H1 (cell line): Measurements from ENCODE around the gene MYO16. TPM values are rescaled to one million over a fixed set of nuclear protein-coding genes. Genes with fewer than 3 reads are reported as not detected.

Experiments used
- CTCF ChIA-PET: fragments of 300-600 bp; sonication (Branson Sonifier 250); formaldehyde crosslinking; loops from one replicate; lab custom pipeline; 2021; ENCODE audit not compliant: partially characterized antibody; lab: Charles Lee
- POLR2A ChIA-PET: fragments of 300-600 bp; sonication (Branson Sonifier 250); formaldehyde crosslinking; loops from one replicate; lab custom pipeline; 2021; ENCODE audit warnings: inconsistent platforms; ENCODE audit not compliant: partially characterized antibody; lab: Charles Lee
- DNase-seq, 2 experiments: peaks; one replicate each; pipeline versions ENCODE4 v3.0.0 to v3.0.0-alpha.2; 2010 to 2022; ENCODE audit warnings: low spot score in 2 of 2, low read depth in 1 of 2, mixed read lengths in 1 of 2
- FAIRE-seq: peaks from 2 replicates; lab custom pipeline; 2011; peaks lifted over from hg19 to GRCh38; lab: Jason Lieb, UNC
- H2AFZ ChIP-seq: 2 replicates; pipeline ENCODE4 v1.8.1; 2012; ENCODE audit warnings: low read length, inconsistent platforms
- H2AK5ac ChIP-seq: 2 replicates; pipeline ENCODE4 v1.6.1; 2013; ENCODE audit warnings: low read depth, low read length
- H2BK120ac ChIP-seq: replicated peaks from 2 replicates; pipeline ENCODE3; 2013; ENCODE audit warnings: low read depth, low read length, inconsistent platforms
- H2BK12ac ChIP-seq: 2 replicates; pipeline ENCODE4 v1.6.1; 2013; ENCODE audit warnings: low read depth, low read length
- H2BK15ac ChIP-seq: 2 replicates; pipeline ENCODE4 v1.6.1; 2013; ENCODE audit warnings: low read length
- H2BK20ac ChIP-seq: 2 replicates; pipeline ENCODE4 v1.6.1; 2013; ENCODE audit warnings: low read length
- H2BK5ac ChIP-seq: 2 replicates; pipeline ENCODE4 v1.6.1; 2013; ENCODE audit warnings: low read depth, low read length
- H3K14ac ChIP-seq: 2 replicates; pipeline ENCODE4 v1.6.1; 2013; ENCODE audit warnings: inconsistent platforms; ENCODE audit not compliant: insufficient read length
- H3K18ac ChIP-seq: 2 replicates; pipeline ENCODE4 v1.6.1; 2013; ENCODE audit warnings: low read length; ENCODE audit errors: extremely low read depth
- H3K23ac ChIP-seq: 2 replicates; pipeline ENCODE4 v1.6.1; 2013; ENCODE audit warnings: inconsistent platforms; ENCODE audit not compliant: insufficient read length
- H3K23me2 ChIP-seq: 2 replicates; pipeline ENCODE4 v1.6.1; 2013; ENCODE audit warnings: low read depth, low read length
- H3K27ac ChIP-seq: 2 replicates; pipeline ENCODE4 v1.6.1; 2011; ENCODE audit warnings: low read depth, low read length, inconsistent platforms
- H3K27me3 ChIP-seq, 4 experiments: replicated peaks in 1 of 4; 1 replicate in 1 of 4; 2 replicates in 3 of 4; pipeline versions ENCODE4 v1.6.1 to v1.8.1; 2011 to 2013; ENCODE audit warnings: low read length in 3 of 4, mild to moderate bottlenecking in 3 of 4, inconsistent platforms in 2 of 4, mixed read lengths in 2 of 4, moderate library complexity in 1 of 4; ENCODE audit not compliant: control insufficient read depth in 3 of 4, insufficient read depth in 3 of 4; ENCODE audit errors: extremely low read depth in 1 of 4
- H3K36me3 ChIP-seq, 4 experiments: 2 replicates each; pipeline versions ENCODE4 v1.6.1 to v1.8.1; 2011 to 2013; ENCODE audit warnings: mild to moderate bottlenecking in 4 of 4, low read length in 3 of 4, moderate library complexity in 2 of 4, control low read depth in 1 of 4, inconsistent platforms in 1 of 4; ENCODE audit not compliant: insufficient read depth in 4 of 4, control insufficient read depth in 2 of 4
- H3K4ac ChIP-seq: replicated peaks from 2 replicates; pipeline ENCODE3; 2013; ENCODE audit warnings: low read length, low read depth, mixed read lengths, inconsistent platforms; ENCODE audit not compliant: insufficient read length
- H3K4me1 ChIP-seq, 4 experiments: replicated peaks in 1 of 4; 1 replicate in 1 of 4; 2 replicates in 3 of 4; pipeline versions ENCODE4 v1.6.1 to v1.8.1; 2011 to 2013; ENCODE audit warnings: low read length in 3 of 4, inconsistent platforms in 2 of 4, mixed read lengths in 1 of 4; ENCODE audit not compliant: insufficient read depth in 4 of 4, control insufficient read depth in 3 of 4
- H3K4me2 ChIP-seq, 2 experiments: 2 replicates each; pipeline versions ENCODE4 v1.6.1 to v1.8.1; 2011 to 2013; ENCODE audit warnings: low read depth in 2 of 2, low read length in 2 of 2, control low read depth in 1 of 2, inconsistent platforms in 1 of 2, mild to moderate bottlenecking in 1 of 2; ENCODE audit not compliant: insufficient read depth in 1 of 2
- H3K4me3 ChIP-seq, 4 experiments: fragments of 200-600, 300-600 bp in 1 of 4; sonication (generic), shearing (Covaris generic), sonication (Bioruptor Twin) in 1 of 4; 2 replicates each; pipeline versions ENCODE4 v1.5.1 to v1.8.1; 2011 to 2016; ENCODE audit warnings: low read length in 4 of 4, low read depth in 3 of 4, control low read depth in 2 of 4, inconsistent platforms in 2 of 4, mild to moderate bottlenecking in 2 of 4, mixed read lengths in 1 of 4, moderate library complexity in 1 of 4; ENCODE audit not compliant: insufficient read depth in 2 of 4; ENCODE audit errors: extremely low read depth in 1 of 4
- H3K56ac ChIP-seq: replicated peaks from 2 replicates; pipeline ENCODE3; 2013; ENCODE audit warnings: low read depth, mild to moderate bottlenecking, mixed read lengths, low read length, inconsistent platforms; ENCODE audit not compliant: insufficient read length
- H3K79me1 ChIP-seq: 2 replicates; pipeline ENCODE4 v1.6.1; 2013; ENCODE audit warnings: low read depth, low read length, control low read depth
- H3K79me2 ChIP-seq, 2 experiments: 2 replicates each; pipeline versions ENCODE4 v1.6.1 to v1.8.1; 2012 to 2013; ENCODE audit warnings: low read length in 2 of 2, mild to moderate bottlenecking in 2 of 2, inconsistent platforms in 1 of 2; ENCODE audit not compliant: insufficient read depth in 2 of 2, control insufficient read depth in 1 of 2
- H3K9ac ChIP-seq, 4 experiments: replicated peaks in 1 of 4; 1 replicate in 1 of 4; 2 replicates in 3 of 4; pipeline versions ENCODE4 v1.6.1 to v1.8.1; 2011 to 2013; ENCODE audit warnings: low read depth in 3 of 4, low read length in 3 of 4, control low read depth in 2 of 4, mild to moderate bottlenecking in 2 of 4, moderate library complexity in 2 of 4, inconsistent platforms in 1 of 4; ENCODE audit errors: extremely low read depth in 1 of 4
- H3K9me3 ChIP-seq, 2 experiments: 2 replicates each; pipeline versions ENCODE4 v1.6.1 to v1.8.1; 2012 to 2013; ENCODE audit warnings: mild to moderate bottlenecking in 2 of 2, moderate library complexity in 2 of 2, control low read depth in 1 of 2, inconsistent platforms in 1 of 2, low read depth in 1 of 2, low read length in 1 of 2, mixed read lengths in 1 of 2; ENCODE audit not compliant: insufficient read depth in 2 of 2
- H4K20me1 ChIP-seq, 2 experiments: replicated peaks in 1 of 2; 2 replicates each; pipeline versions ENCODE3 to v1.8.1; 2011 to 2013; ENCODE audit warnings: inconsistent platforms in 2 of 2, low read length in 2 of 2, mild to moderate bottlenecking in 1 of 2; ENCODE audit not compliant: insufficient read depth in 2 of 2, control insufficient read depth in 1 of 2
- H4K5ac ChIP-seq: 2 replicates; pipeline ENCODE4 v1.6.1; 2013; ENCODE audit warnings: low read length, low read depth, mixed read lengths, inconsistent platforms; ENCODE audit not compliant: insufficient read length
- H4K8ac ChIP-seq: 2 replicates; pipeline ENCODE4 v1.8.0; 2013; ENCODE audit warnings: mild to moderate bottlenecking, moderate library complexity, low read length, inconsistent platforms; ENCODE audit not compliant: insufficient read depth; ENCODE audit errors: extremely low read depth
- H4K91ac ChIP-seq: replicated peaks from 2 replicates; pipeline ENCODE3; 2013; ENCODE audit warnings: low read length, mixed read lengths, inconsistent platforms; ENCODE audit not compliant: insufficient read length
- BCL11A ChIP-seq, 2 experiments: IDR thresholded peaks; one replicate each; pipeline ENCODE4 v1.6.1; 2011; ENCODE audit warnings: low read depth in 2 of 2, low read length in 2 of 2, mild to moderate bottlenecking in 2 of 2
- E2F6 ChIP-seq: IDR thresholded peaks from 2 replicates; pipeline ENCODE4 v1.6.1; 2012; ENCODE audit warnings: inconsistent platforms
- EZH2 ChIP-seq: fragments of 200-600 bp; sonication (generic); IDR thresholded peaks from 2 replicates; pipeline ENCODE4 v1.7.1; 2012; ENCODE audit warnings: low read depth, mild to moderate bottlenecking, moderate library complexity, low read length, inconsistent platforms; ENCODE audit not compliant: severe bottlenecking
- POLR2AphosphoS5 ChIP-seq: IDR thresholded peaks from 2 replicates; pipeline ENCODE4 v1.6.1; 2011; ENCODE audit warnings: low read depth, low read length
- SIX5 ChIP-seq: IDR thresholded peaks from 2 replicates; pipeline ENCODE4 v1.6.1; 2011; ENCODE audit warnings: mild to moderate bottlenecking, low read depth, low read length
- SP2 ChIP-seq: IDR thresholded peaks from 2 replicates; pipeline ENCODE4 v1.6.1; 2012; ENCODE audit warnings: mild to moderate bottlenecking, low read length, inconsistent platforms
- WGBS, 2 experiments: shearing (Covaris generic) in 1 of 2; methylation state at CpG; one replicate each; pipeline versions ENCODE4 v1.1.6 to v1.1.7; 2013 to 2015; ENCODE audit warnings: low lambda C conversion rate in 2 of 2, mixed read lengths in 2 of 2, inconsistent platforms in 1 of 2, low coverage in 1 of 2, missing lambda C conversion rate in 1 of 2; ENCODE audit not compliant: insufficient replicate concordance in 2 of 2, insufficient coverage in 1 of 2, insufficient read length in 1 of 2; ENCODE audit errors: extremely low coverage in 1 of 2, missing lambda C conversion rate in 1 of 2; 5-methylcytosine and 5-hydroxymethylcytosine counted together
- polyA plus RNA-seq, 7 experiments: library from polyadenylated mRNA; depleted of rRNA in 3 of 7; stranded (reverse) in 5 of 7; unstranded in 2 of 7; fragments of >200 nt in 5 of 7; fragments of 200-250 nt in 2 of 7; gene quantifications; 1 replicate in 5 of 7; 2 replicates in 1 of 7; 4 replicates in 1 of 7; pipeline versions ENCODE4 v1.2.1 to v1.2.3, GENCODE V29; 2011 to 2013; ENCODE audit warnings: missing spikeins in 2 of 7, mixed read lengths in 2 of 7
- total RNA-seq: library from RNA; stranded (reverse); fragmentation: NEBNext Ultra II Directional; extraction: Animal tissue kit (Norgen Biotek cat#: 25700); gene quantifications from 2 replicates; pipeline ENCODE4 v1.2.1, GENCODE V29; 2021
- TF ChIP-seq, protein P1 (sequence below): IDR thresholded peaks from 2 replicates; pipeline ENCODE4 v1.6.1; 2011; ENCODE audit warnings: low read depth, mild to moderate bottlenecking, low read length; ENCODE audit not compliant: insufficient read depth
- TF ChIP-seq, protein P2 (sequence below), 3 experiments: IDR thresholded peaks; 1 replicate in 2 of 3; 2 replicates in 1 of 3; pipeline versions ENCODE4 v1.5.1 to v1.6.1; 2011; ENCODE audit warnings: low read length in 3 of 3, mild to moderate bottlenecking in 3 of 3, inconsistent platforms in 2 of 3, low read depth in 1 of 3, moderate library complexity in 1 of 3; ENCODE audit not compliant: insufficient read depth in 1 of 3; ENCODE audit errors: control extremely low read depth in 1 of 3
- TF ChIP-seq, protein P3 (sequence below): IDR thresholded peaks from 2 replicates; pipeline ENCODE4 v1.6.1; 2012; ENCODE audit warnings: low read length, inconsistent platforms

Gene MYO16
- total and polyA plus RNA-seq, 2 of the 8 experiments (the other 6 are each of a cell fraction or from before 2014, with no cell fraction given) = 0.02 to 0.22 TPM

DNA sequence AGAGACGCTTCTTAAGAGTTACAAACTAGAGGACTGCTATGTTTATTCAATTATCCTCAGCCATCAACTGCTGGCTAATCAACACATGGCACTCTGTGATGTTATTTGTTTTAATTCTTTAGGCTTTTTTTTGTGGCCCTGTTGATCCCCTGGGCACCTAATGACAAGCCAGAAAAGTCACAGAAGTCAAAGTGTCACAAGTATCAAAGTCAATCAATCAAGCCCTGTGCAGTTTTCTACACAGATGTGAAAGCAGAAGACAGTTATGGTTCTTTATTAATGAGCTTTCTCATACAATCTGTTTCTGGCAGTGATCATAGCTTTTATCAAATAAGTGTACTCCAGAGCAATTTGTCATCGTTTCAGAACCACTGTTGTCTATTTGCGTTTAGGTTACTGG, 34.3 kb downstream of the MYO16 start:
- Histone ChIP-seq H2AK5ac (no peak overlapping the region), H4K8ac (no peak overlapping the region), H3K14ac (no peak overlapping the region), H2BK5ac (no peak overlapping the region), H3K27me3 (no peaks in the 10 kb centered on the region), H3K4me2 (no peak overlapping the region), H4K5ac (no peak overlapping the region), H4K91ac (no peak overlapping the region), H3K4me3 (no peak overlapping the region), H3K23me2 (no peaks in the 10 kb centered on the region), H3K79me1 (no peaks in the 10 kb centered on the region), H4K20me1 (no peaks in the 10 kb centered on the region), H3K36me3 (peaks cover 0 to 2% (median 0%) of the 10 kb centered on the region in 4 experiments; a peak in 1 of 8 replicates), H3K56ac (no peak overlapping the region), H3K9ac (no peak overlapping the region), H3K4me1 (no peaks in the 10 kb centered on the region), H2BK120ac (no peak overlapping the region), H3K4ac (no peak overlapping the region), H2BK20ac (no peak overlapping the region), H3K18ac (no peak overlapping the region), H3K9me3 (peaks cover 10 to 18% of the 10 kb centered on the region in 2 experiments), H2AFZ (no peak overlapping the region), H3K23ac (no peak overlapping the region), H2BK12ac (no peak overlapping the region), H3K27ac (no peak overlapping the region), H2BK15ac (no peak overlapping the region), H3K79me2 (no peaks in the 10 kb centered on the region)
- CTCF ChIA-PET = no interaction called here
- 95% methylated on average over 3 of the region's 3 CpGs; no CpG with 5 or more reads in 1 of the 2 experiments for WGBS, 2 experiments
- POLR2A ChIA-PET = no interaction called here
- DNase-seq (no peak), FAIRE-seq (no peak)
- TF ChIP-seq, protein P1, sequence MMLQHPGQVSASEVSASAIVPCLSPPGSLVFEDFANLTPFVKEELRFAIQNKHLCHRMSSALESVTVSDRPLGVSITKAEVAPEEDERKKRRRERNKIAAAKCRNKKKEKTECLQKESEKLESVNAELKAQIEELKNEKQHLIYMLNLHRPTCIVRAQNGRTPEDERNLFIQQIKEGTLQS = no peak
- no peak for TF ChIP-seq POLR2AphosphoS5
- TF ChIP-seq, protein P2, sequence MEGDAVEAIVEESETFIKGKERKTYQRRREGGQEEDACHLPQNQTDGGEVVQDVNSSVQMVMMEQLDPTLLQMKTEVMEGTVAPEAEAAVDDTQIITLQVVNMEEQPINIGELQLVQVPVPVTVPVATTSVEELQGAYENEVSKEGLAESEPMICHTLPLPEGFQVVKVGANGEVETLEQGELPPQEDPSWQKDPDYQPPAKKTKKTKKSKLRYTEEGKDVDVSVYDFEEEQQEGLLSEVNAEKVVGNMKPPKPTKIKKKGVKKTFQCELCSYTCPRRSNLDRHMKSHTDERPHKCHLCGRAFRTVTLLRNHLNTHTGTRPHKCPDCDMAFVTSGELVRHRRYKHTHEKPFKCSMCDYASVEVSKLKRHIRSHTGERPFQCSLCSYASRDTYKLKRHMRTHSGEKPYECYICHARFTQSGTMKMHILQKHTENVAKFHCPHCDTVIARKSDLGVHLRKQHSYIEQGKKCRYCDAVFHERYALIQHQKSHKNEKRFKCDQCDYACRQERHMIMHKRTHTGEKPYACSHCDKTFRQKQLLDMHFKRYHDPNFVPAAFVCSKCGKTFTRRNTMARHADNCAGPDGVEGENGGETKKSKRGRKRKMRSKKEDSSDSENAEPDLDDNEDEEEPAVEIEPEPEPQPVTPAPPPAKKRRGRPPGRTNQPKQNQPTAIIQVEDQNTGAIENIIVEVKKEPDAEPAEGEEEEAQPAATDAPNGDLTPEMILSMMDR (IDR thresholded peaks at IDR 0.05; ENCODE audit: control extremely low read depth in 1 of 3, insufficient read depth in 1 of 3, low read depth in 1 of 3, low read length in 3 of 3) = no peak
- no peak for TF ChIP-seq EZH2
- TF ChIP-seq, protein P3, sequence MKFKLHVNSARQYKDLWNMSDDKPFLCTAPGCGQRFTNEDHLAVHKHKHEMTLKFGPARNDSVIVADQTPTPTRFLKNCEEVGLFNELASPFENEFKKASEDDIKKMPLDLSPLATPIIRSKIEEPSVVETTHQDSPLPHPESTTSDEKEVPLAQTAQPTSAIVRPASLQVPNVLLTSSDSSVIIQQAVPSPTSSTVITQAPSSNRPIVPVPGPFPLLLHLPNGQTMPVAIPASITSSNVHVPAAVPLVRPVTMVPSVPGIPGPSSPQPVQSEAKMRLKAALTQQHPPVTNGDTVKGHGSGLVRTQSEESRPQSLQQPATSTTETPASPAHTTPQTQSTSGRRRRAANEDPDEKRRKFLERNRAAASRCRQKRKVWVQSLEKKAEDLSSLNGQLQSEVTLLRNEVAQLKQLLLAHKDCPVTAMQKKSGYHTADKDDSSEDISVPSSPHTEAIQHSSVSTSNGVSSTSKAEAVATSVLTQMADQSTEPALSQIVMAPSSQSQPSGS = no peak
- no peak for TF ChIP-seq BCL11A (IDR thresholded peaks at IDR 0.05; ENCODE audit: low read depth in 2 of 2, low read length in 2 of 2)
- TF ChIP-seq SP2 = no peak
- no peak for TF ChIP-seq E2F6
- no peak for TF ChIP-seq SIX5
